PFSK-1 (cell line): ENCODE results near the gene RBBP8.

Experiments
- FOXP2 ChIP-seq: optimal IDR thresholded peaks from 2 replicates; pipeline ENCODE3; 2011; ENCODE audit warnings: borderline replicate concordance, control low read depth, inconsistent platforms; ENCODE audit not compliant: insufficient read depth; ENCODE audit errors: extremely low read length, extremely low read depth
- POLR2AphosphoS5 ChIP-seq: IDR thresholded peaks from 2 replicates; pipeline ENCODE4 v1.6.1; 2012; ENCODE audit warnings: low read depth, mild to moderate bottlenecking, control low read depth, low read length, moderate library complexity
- REST ChIP-seq, 2 experiments: IDR thresholded peaks; 2 replicates each; pipeline versions ENCODE4 v1.6.1 to v1.8.0; 2011 to 2012; ENCODE audit warnings: low read depth in 2 of 2, low read length in 2 of 2, control low read depth in 1 of 2, inconsistent platforms in 1 of 2, mild to moderate bottlenecking in 1 of 2, moderate library complexity in 1 of 2; ENCODE audit not compliant: insufficient read depth in 1 of 2
- SIN3A ChIP-seq: IDR thresholded peaks from 2 replicates; pipeline ENCODE4 v1.6.1; 2012; ENCODE audit warnings: mild to moderate bottlenecking, low read length, moderate library complexity, borderline replicate concordance; ENCODE audit not compliant: insufficient read depth
- TAF1 ChIP-seq: IDR thresholded peaks from 2 replicates; pipeline ENCODE4 v1.6.1; 2012; ENCODE audit warnings: low read length, control low read depth, borderline replicate concordance; ENCODE audit not compliant: insufficient read depth

RBBP8 gene

GRCh38 chr18:22935431-22935830 lies 2.3 kb downstream of the RBBP8 start:
- TF ChIP-seq SIN3A (no peak), REST (IDR thresholded peaks at IDR 0.05; ENCODE audit: insufficient read depth in 1 of 2, low read depth in 2 of 2, low read length in 2 of 2) (no peak), FOXP2 (no peak), TAF1 (no peak), POLR2AphosphoS5 (no peak)

- TF ChIP-seq FOXP2 (no peak), TAF1 (no peak), POLR2AphosphoS5 (no peak), REST (IDR thresholded peaks at IDR 0.05; ENCODE audit: insufficient read depth in 1 of 2, low read depth in 2 of 2, low read length in 2 of 2) (no peak), SIN3A (no peak)
Observed at GRCh38 chr18:22936515-22936914, 3.4 kb downstream of the RBBP8 start.

- TF ChIP-seq TAF1 (no peak), SIN3A (no peak), FOXP2 (no peak), REST (IDR thresholded peaks at IDR 0.05; ENCODE audit: insufficient read depth in 1 of 2, low read depth in 2 of 2, low read length in 2 of 2) (no peak), POLR2AphosphoS5 (no peak)
Observed at GRCh38 chr18:22939649-22940048, 6.5 kb downstream of the RBBP8 start.

- TF ChIP-seq SIN3A: no peak
- TF ChIP-seq FOXP2: no peak
Observed at GRCh38 chr18:22943847-22944246, 10.7 kb downstream of the RBBP8 start.

- TF ChIP-seq FOXP2: no peak
- no peak for TF ChIP-seq SIN3A
Observed at GRCh38 chr18:22946217-22946616, 13.1 kb downstream of the RBBP8 start.

- TF ChIP-seq TAF1 (no peak), FOXP2 (no peak), SIN3A (no peak), POLR2AphosphoS5 (no peak), REST (IDR thresholded peaks at IDR 0.05; ENCODE audit: insufficient read depth in 1 of 2, low read depth in 2 of 2, low read length in 2 of 2) (no peak)
Observed at GRCh38 chr18:22946846-22947245, 13.7 kb downstream of the RBBP8 start.
